HL-60 (cell line): ENCODE measurements around the gene ARMH2.

Experiments
- DNase-seq, 2 experiments: peaks; one replicate each; pipeline ENCODE4 v3.0.0-alpha.2; 2010 to 2020; ENCODE audit warnings: low read depth in 1 of 2, low spot score in 1 of 2
- H3K27ac ChIP-seq: fragments of 250-450 bp; sonication (Bioruptor Pico); replicated peaks from 2 replicates; pipeline ENCODE4 v1.5.1; 2020; ENCODE audit warnings: mild to moderate bottlenecking, moderate library complexity
- H3K27me3 ChIP-seq: fragments of 250-450 bp; sonication (Bioruptor Pico); 2 replicates; pipeline ENCODE4 v1.5.1; 2021; ENCODE audit warnings: mild to moderate bottlenecking, moderate library complexity; ENCODE audit not compliant: insufficient read depth, poor library complexity, severe bottlenecking
- H3K4me3 ChIP-seq: replicated peaks from 2 replicates; pipeline ENCODE4 v1.5.1; 2011; ENCODE audit warnings: mild to moderate bottlenecking, control low read depth, low read length; ENCODE audit not compliant: insufficient read depth
- GABPA ChIP-seq: IDR thresholded peaks from 2 replicates; pipeline ENCODE4 v1.6.1; 2012; ENCODE audit warnings: low read depth
- POLR2AphosphoS5 ChIP-seq: IDR thresholded peaks from 2 replicates; pipeline ENCODE4 v1.6.1; 2012; ENCODE audit warnings: low read depth
- SPI1 ChIP-seq: IDR thresholded peaks from 2 replicates; pipeline ENCODE4 v1.6.1; 2012; ENCODE audit warnings: low read depth, mild to moderate bottlenecking, borderline replicate concordance
- TF ChIP-seq, protein P1 (sequence below): IDR thresholded peaks from one replicate; pipeline ENCODE4 v1.5.1; 2011; ENCODE audit warnings: low read length, control low read depth, inconsistent platforms; ENCODE audit not compliant: insufficient read depth
- TF ChIP-seq, protein P2 (sequence below): IDR thresholded peaks from 2 replicates; pipeline ENCODE4 v1.6.1; 2012; ENCODE audit warnings: low read depth; ENCODE audit not compliant: insufficient replicate concordance

The ARMH2 gene

DNA sequence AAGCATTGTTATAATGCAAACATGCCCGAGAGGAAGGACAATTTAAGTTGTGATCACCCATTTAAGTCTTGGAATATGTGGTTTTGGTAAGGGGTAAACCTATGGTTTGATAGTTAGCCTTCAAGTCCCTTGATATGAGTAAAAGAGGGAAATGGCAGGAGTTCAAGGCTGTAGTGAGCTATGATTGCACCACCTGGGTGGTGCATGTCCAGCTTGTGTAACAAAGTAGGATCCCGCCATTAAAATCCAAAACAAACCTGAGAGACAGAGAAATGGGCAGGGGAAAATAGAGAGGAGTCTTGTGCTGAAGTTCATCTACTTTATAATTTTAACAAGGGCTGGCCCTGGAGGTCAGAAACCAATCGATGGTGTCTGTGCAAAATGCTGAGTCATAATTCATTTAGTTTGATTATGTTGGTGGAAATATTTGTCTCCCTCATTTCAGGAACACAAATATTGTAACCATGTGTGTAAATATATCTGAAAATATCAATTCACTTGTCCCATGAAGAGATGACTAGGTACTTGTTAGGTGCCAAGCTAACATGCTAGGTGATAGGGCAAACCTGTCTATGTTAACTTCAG is 23.2 kb upstream of the ARMH2 start:
- no peaks in the 10 kb centered on the region for H3K27me3 ChIP-seq
- DNase-seq = no peak
- no peak overlapping the region for H3K27ac ChIP-seq
- no peak overlapping the region for H3K4me3 ChIP-seq
- TF ChIP-seq SPI1 (no peak), GABPA (no peak), POLR2AphosphoS5 (no peak)
- TF ChIP-seq, protein P1, sequence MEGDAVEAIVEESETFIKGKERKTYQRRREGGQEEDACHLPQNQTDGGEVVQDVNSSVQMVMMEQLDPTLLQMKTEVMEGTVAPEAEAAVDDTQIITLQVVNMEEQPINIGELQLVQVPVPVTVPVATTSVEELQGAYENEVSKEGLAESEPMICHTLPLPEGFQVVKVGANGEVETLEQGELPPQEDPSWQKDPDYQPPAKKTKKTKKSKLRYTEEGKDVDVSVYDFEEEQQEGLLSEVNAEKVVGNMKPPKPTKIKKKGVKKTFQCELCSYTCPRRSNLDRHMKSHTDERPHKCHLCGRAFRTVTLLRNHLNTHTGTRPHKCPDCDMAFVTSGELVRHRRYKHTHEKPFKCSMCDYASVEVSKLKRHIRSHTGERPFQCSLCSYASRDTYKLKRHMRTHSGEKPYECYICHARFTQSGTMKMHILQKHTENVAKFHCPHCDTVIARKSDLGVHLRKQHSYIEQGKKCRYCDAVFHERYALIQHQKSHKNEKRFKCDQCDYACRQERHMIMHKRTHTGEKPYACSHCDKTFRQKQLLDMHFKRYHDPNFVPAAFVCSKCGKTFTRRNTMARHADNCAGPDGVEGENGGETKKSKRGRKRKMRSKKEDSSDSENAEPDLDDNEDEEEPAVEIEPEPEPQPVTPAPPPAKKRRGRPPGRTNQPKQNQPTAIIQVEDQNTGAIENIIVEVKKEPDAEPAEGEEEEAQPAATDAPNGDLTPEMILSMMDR = no peak
- TF ChIP-seq, protein P2, sequence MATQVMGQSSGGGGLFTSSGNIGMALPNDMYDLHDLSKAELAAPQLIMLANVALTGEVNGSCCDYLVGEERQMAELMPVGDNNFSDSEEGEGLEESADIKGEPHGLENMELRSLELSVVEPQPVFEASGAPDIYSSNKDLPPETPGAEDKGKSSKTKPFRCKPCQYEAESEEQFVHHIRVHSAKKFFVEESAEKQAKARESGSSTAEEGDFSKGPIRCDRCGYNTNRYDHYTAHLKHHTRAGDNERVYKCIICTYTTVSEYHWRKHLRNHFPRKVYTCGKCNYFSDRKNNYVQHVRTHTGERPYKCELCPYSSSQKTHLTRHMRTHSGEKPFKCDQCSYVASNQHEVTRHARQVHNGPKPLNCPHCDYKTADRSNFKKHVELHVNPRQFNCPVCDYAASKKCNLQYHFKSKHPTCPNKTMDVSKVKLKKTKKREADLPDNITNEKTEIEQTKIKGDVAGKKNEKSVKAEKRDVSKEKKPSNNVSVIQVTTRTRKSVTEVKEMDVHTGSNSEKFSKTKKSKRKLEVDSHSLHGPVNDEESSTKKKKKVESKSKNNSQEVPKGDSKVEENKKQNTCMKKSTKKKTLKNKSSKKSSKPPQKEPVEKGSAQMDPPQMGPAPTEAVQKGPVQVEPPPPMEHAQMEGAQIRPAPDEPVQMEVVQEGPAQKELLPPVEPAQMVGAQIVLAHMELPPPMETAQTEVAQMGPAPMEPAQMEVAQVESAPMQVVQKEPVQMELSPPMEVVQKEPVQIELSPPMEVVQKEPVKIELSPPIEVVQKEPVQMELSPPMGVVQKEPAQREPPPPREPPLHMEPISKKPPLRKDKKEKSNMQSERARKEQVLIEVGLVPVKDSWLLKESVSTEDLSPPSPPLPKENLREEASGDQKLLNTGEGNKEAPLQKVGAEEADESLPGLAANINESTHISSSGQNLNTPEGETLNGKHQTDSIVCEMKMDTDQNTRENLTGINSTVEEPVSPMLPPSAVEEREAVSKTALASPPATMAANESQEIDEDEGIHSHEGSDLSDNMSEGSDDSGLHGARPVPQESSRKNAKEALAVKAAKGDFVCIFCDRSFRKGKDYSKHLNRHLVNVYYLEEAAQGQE = no peak

DNA sequence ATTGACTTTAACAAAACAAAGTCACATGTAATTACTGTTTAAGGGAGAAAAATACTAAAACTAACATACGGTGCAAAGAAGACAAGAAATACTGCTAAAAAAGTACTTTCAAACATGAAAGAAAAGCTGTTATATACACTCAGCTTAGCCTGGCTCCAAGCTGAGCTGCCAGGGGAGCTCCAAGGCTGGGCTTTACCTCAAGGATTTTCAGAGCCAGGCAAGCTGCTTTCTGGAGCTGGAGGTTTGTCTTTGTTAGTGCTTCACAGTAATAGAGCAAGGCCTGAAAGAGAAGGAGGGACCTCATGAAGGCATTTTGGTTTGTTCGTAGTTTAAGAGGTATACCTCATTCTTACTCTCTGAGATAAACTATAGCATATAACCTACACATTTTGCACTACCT is 19.6 kb upstream of the ARMH2 start:
- H3K4me3 ChIP-seq = no peak overlapping the region
- TF ChIP-seq, protein P1 = no peak
- TF ChIP-seq POLR2AphosphoS5 = no peak
- TF ChIP-seq SPI1 = no peak
- TF ChIP-seq GABPA = no peak
- TF ChIP-seq, protein P2 = no peak
- no peak for DNase-seq

DNA sequence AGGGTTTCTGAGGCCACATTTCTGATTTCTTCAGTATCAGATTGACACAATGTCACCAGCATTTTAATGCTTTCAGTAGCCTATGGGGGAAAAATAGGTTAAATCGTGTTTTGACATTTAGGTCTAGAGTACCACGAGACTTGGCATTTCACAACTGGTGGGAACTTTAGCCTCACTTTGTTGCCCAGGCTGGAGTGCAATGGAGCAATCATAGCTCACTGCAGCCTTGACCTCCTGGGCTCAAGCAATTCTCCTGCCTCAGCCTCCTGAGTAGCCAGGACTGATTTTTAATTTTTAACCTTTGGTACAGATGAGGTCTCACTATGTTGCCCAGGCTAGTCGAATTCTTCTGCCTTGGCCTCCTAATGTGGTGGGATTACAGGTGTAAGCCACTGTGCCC is 11.0 kb upstream of the ARMH2 start:
- H3K27ac ChIP-seq = no peak overlapping the region
- no peak overlapping the region for H3K4me3 ChIP-seq
- H3K27me3 ChIP-seq = no peaks in the 10 kb centered on the region
- TF ChIP-seq, protein P1 = no peak
- TF ChIP-seq, protein P2 = no peak
- TF ChIP-seq POLR2AphosphoS5 = no peak
- no peak for TF ChIP-seq GABPA
- TF ChIP-seq SPI1 = no peak
- DNase-seq = no peak

More for the DNA sequence above, 19.6 kb upstream of the ARMH2 start:
- Histone ChIP-seq H3K27me3 (no peaks in the 10 kb centered on the region), H3K27ac (no peak overlapping the region)
